ENCODE measurements around the gene DNMT3L.
"Not testable (repeated sequence)": the region's sequence is repeated elsewhere in the genome, so short reads cannot be mapped to it uniquely, and the experiment has no call there.

DNMT3L gene

DNA sequence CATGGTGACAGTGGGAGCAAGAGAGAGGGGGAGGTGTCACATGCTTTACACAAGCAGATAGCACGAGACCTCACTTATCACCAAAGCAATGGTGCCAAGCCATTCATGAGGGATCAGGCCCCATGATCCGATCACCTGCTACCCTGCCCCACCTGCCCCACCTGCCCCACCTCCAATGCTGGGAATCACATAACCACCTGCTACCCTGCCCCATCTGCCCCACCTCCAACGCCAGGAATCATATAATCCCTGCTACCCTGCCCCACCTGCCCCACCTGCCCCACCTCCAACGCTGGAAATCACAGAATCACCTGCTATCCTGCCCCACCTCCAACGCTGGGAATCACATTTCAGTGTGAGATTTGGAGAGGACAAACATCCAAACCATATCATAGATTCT, 13.3 kb upstream of the DNMT3L start:
- DNase-seq: no peak

DNA sequence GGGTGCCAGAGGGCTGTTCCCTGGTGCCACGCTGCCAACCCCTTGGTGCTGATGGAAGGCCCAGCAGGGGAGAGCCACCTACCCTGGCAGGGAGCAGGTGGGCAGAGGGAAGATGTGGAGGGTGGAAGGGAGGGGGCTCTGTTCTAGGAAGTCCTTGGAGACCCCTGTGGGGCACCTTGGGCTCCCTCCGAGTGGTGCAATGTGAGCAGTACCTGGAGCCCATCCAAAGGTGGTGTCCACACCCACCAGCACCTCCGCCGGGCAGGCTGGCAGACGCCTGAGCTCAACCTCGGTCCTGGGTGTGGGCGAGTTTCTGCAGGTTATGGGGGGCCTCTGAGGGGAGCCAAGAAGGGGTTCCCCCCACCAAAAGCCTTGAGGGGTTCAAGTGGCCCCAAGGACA, 11.3 kb upstream of the DNMT3L start:
- no peak for DNase-seq

DNA sequence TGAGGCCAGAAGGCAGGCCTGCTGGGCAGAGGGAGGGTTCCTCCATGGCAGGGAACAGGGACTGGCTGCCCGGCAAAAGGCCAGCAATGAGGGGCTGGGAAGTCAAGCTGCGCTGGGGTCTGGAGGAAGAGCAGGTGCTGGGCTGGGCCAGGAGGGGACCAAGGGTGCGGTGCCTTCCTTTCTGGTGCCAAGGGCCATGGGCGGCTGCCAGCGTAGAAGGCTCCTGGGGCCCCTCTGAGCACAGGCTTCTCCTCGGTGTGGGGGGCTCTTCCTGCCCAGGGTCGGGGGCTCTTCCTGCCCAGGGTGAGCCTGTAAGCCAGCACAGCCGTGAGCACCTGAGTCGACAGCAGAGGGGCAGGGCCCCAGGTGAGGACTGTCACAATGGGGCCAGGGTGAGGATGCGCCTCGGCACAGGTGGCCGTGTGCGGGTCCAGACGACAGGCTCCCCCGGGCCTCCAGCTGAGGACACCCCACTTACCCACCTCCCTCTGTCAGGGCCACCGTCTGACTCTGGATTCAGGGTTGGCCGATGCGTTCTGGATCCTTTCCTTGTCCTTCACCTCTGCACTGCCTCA, 10.7 kb upstream of the DNMT3L start:
- no peak for DNase-seq

DNA sequence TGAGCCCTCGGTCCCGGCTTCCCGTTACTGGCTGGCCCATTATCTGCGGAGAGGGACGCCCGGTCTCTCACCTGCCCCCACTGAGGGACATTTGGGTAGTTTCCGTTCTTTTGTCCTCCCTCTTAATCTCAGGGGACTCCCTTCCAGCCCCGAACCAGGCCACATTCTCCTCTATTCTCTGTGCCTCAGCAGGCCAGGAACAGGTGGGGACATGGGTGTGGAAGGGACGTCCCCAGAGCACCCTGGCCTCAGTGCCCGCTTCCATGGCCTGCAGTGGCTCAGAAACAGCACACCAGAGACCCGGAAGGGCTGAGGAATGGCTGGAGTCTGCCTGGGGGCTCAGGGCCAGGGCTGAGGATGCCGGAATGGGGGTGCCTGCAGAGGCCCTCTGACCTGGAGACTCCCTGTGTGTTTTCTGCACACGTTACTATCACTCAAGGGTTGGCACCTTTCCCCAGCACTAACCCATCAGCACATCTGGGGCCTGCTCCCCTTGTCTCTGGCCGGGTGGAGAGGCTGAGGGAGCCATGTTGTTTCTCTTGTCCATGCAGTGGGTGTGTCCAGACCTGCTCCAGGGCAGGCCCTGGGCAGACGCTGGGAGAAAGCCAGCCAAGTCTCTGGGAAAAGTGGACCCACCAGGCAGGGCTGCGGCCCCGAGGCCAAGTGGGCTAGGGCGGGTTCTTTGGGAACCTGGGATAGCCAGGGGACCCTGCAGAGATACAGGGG, 10.0 kb upstream of the DNMT3L start:
- no peak for DNase-seq

DNA sequence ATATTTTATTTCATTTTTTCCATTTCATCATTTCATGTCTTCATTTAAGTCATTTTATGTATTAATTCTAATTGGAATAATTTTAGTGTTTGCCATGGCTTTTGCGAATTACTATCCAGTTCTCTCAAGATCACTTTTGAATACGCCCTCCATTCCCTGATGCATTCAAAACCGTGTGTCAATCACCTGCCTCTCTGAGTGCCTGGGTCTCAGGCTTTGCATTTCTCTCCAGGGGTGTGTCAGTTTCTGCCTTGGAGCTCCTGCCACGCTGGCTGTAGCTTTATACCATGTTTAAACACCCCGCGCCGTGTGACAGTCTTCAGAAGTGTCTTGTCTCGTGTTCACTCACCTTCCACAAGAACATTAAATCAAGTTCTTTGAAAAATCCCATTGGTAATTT, 7.4 kb upstream of the DNMT3L start:
- no peak for DNase-seq

DNA sequence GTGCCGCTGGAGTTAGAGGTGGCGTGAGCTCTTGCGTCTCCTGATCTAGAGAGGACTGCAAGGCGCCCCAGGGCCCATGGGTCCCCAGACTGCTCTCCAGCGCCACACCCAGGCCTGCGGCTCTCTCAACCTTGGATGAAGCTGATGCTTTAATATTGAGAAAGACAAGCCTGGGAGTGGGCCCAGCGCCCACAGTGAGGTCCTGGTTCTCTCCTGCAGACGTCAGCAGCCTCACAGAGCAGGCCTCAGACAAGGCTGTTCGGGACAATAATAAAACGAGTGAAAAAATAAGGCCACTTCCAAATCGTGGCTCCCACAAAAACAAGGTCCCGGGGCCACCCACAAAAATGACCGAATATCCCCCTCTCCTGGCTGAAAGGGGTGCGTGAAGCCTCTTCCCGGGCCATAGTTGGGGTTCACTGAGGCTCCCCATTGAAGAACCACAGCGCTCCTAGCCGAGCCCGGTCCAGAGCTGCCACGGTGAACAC, 6.0 kb upstream of the DNMT3L start:
- DNase-seq: no peak

DNA sequence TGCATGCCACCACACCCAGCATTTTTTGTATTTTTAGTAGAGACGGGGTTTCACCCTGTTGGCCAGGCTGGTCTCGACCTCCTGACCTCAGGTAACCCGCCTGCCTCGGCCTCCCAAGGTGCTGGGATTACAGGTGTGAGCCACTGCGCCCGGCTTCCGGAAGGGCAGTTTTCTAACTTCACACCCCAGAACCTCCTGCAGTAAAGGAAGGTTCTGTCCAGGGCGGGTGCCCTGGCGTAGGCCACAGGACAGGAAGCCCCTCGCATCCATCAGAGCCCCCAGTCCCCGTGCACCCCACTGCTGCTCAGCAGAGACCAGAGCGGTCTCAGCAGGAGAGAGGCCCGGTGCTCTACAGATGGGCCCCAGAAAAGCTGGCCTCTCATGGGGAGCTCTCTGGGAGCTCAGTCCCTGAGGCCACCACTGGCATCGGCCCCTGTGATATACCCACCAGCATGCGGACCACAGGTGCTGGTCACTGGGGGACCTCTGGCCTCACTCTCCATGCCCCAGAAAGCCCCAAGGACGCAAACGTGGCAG, 4.1 kb upstream of the DNMT3L start:
- DNase-seq: no peak

DNA sequence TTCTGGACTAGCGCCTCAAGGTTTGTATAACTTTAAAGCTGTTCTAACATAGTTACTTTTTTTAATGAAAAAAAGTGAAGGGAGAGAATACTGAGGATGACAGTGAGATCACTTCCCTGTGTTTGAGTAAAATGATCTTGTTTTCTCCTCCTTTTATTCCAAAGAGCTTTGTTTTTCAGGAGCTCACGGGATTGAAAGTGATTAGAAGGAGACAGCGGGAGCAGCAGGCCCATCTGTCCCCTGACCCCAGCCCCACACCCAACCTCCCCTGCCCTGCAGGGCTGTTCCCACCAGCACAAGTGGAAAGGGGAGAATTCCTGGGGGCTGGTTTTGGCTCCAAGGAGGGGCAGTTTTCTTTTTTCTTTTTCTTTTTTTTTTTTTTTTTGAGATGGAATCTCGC, 2.1 kb upstream of the DNMT3L start:
- no peak for DNase-seq

DNA sequence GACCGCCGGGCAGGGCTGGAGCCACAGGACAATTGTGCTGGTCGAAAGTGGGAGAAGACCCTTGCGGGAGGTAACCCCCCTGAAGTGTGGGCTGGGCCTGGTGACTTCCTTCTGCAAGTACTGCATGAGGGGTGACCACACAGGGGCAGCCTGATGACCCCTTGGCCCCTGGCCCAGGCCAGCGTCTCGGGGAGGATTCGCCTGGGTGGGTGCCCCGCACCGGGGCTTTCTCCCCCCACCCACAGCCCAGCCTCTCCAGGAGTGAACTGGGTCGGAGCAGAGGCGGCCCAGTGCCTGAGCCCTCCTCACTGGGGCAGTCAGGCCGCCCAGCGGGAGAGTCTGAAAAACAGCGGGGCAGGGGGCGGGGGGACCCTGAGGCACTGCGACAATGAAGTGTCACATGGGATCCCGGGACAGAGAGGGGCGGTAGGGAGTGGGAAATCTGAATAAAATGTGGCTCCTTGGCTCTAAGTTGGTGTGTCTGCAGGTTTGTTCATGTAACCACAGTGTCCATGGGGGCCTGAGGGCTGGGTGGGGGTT, 1.6 kb upstream of the DNMT3L start:
- DNase-seq: no peak

DNA sequence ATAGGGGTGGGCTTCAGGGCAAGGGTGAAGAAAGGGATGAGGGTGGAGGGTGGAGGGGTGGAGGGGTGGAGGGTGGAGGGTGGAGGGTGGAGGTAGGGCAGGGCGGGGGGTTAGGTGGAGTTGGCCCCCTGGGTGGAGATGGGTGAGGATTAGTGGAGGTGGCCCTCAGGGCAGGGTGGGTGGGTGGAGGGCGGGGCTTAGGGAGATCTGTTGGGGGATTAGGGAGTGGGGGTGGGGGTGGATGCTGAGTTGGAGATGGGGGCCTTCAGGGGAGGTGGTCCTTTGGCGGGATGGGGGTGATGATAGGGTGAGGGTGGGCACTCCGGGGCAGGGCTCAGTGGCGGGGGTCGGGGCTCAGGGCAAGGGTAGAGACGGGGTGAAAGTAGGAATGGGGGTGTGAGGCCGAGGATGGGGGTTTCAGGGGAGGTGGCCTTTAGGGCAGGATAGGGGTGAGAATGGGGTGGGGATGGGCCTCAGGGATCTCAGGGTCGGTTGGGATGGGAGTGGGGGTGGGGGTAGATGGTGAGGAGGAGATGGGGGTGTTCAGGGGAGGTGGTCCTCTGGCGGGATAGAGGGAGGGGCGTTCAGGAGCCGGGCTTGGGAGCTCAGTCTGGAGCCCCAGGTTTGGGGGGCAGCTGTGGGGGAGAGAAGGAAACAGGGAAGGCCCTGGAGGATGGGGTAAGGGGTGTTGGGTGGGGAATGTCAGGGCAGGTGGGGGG, 800 bp upstream of the DNMT3L start:
- no peak for DNase-seq

DNA sequence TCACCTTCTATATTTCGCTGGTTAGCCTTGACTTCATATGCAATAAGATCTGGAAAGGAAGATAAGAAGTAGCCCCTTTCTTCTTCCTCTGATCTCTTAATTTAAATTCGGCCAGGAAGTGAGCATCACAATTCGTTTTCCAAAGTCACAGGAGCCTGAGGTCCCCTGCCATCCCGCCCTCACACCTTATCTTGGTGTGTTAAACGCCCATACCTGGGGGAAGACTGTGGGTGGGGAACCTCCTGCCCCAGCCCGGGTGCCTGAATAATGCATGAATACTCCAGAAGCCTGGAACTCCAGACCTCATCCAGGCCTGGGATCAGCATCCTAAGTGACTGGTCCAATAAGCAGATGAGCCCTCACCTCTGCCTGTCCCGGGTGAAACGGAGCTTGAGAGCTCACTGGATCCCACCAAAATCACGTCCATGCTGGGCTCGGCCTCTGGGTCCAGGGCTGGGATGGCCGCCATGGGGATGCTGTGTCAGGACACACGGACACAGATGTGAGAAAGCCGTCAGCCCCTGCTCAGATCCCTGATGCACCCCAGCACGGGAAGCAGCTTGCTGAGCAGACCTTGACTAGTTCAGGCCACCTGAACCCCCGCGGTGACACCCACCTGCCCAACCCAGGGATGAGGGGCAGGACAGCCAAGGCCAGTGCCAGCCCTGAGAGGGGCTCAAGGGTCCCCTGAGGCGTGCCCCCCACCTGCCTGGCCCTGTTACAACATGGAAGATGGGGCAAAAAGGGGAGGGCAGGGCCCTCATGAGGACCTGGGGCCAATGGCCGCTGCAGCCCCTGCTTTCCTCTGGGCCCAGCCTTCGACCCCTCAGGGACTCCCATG, 686 bp downstream of the DNMT3L start:
- DNase-seq: no peak

DNA sequence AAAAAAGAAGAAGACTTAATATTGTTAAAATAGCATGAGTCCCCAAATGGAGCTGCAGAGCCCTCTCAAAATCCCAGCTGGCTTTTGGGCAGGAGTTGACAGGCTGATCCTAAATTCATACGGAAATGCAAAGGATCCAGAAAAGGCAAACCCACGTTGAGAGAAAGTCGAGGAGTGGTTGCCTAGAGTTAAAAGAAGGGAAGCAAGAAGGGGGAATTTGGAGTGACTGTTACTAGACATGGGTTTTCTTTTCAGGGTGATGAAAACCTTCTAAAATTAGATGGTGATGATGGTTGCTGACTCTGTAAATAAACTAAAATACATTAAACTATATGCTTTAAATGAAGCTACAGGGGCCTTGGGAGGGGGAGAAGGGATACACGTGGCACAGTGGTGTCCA, 1.6 kb downstream of the DNMT3L start:
- DNase-seq: no peak

DNA sequence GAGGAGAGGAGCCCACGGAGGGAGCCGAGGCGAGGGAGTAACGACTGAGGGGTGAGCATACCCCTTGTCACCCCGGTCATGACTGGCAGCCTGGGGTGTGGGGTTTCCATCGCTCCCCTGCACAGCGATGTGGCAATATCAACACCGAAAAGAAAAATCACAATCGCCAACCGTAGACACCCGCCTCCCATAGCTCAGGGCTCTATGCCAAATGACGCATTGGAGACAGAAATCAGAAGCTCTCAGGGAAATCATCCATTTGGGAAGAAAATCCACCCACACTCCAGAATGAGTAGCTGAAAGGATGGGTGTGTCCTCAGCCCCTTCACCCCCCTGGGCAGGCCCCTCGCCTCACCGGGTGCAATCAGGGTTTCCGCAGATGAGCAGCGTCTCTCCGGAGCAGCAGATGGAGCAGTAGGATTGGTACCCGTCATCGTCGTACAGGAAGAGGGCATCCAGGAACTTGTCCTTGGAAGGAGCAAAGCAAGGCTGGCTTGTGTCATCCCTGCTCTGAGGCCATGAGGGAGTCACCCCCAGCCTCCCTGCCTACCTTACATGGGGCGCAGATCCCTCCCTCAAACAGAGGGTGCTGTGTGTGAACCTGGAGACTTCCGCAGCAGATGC, 2.5 kb downstream of the DNMT3L start:
- no peak for DNase-seq

DNA sequence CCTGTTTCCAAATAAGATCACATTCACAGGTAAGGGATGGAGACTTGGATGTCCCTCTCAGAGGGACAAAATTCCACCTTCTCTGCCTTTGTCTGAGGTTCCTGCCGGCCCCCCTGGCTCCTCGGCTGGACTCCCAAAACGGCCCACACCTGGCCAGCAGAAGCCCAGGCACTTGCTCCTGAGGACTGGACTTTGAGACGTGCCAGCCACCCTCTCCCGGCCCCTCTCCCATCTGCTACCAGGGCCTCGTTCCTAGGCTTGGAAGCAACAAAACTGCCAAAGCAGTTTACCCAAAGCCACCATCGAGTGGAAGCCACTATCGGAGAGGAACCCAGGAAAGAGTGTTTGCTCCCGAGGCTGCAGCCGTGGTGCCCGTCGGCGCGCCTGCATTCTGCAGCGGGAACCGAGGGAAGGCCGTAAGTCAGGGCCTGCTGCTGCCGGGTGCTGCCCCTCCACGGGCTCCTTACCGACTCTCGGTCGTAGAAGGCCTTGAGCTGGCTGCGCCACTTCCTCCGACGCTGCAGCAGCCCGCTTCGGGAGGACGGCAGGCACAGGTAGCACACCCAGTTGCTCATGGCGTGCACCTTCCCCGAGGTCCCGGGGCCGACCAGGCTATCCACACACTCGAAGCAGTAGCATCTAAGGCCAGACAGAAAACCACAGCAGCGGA, 3.5 kb downstream of the DNMT3L start:
- DNase-seq: no peak

DNA sequence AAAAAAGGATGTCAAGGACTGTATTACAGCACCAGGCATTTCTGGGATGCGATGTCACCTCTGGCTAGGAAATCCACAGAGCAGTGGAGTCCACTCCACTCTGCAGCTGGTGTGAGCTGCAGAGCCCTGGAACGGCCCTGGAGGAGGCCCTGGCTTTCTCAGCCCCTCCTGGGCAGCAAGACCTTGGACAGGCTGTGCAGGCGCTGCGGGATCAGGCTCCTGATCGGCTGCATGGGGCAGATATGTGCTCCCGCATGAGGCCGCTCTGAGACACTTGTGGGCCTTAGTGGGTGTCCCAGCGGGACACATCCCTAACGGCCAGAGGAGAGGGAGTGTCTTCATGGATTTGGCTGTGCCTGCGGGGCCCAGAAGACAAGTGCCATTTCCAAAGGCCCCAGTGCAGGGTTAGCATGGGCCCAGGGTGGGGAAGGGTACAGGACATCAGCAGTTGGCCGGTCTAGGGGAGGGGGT, 6.2 kb downstream of the DNMT3L start:
- no peak for DNase-seq

DNA sequence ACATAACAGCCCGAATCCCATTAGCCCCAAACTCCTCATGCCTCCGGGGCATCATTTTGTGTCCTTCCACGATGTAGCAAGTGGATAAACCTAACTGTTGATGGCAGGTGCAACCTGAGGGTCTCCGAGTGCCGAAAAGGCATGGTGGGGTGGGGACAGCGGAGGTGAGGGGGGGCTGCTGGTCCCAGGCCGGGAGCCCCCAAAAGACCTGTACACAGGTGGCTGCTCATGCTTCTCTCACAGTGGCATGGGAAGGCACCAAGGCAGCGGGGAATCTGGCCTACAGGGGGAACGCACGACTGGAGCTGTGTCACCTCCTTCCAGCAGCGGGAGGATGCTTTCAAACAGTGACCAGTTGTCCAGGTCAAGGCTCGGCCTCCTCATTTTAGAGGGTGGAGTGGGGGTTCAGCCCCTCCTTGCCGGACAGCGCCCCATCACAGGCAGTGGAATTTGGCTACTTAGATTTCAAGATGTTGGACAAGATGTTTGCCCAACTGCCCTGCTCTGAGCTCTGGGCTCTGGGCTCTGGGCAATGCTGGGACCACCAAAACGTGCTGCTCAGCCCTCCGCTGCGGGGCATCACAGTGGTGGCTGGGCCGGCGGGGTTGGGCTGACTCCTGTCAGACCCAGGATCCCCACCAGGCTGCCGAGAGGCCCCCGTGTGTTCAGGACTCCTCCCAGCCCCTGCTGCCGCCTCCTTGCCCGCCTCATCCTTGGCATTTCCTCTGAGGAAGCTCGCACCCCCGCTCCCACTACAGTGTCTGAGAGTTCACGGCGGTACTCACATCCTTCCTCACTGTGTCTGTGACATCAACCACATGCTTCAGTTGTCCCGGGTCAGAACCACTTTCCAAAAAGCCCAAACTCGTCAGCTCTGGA, 7.6 kb downstream of the DNMT3L start:
- no peak for DNase-seq

DNA sequence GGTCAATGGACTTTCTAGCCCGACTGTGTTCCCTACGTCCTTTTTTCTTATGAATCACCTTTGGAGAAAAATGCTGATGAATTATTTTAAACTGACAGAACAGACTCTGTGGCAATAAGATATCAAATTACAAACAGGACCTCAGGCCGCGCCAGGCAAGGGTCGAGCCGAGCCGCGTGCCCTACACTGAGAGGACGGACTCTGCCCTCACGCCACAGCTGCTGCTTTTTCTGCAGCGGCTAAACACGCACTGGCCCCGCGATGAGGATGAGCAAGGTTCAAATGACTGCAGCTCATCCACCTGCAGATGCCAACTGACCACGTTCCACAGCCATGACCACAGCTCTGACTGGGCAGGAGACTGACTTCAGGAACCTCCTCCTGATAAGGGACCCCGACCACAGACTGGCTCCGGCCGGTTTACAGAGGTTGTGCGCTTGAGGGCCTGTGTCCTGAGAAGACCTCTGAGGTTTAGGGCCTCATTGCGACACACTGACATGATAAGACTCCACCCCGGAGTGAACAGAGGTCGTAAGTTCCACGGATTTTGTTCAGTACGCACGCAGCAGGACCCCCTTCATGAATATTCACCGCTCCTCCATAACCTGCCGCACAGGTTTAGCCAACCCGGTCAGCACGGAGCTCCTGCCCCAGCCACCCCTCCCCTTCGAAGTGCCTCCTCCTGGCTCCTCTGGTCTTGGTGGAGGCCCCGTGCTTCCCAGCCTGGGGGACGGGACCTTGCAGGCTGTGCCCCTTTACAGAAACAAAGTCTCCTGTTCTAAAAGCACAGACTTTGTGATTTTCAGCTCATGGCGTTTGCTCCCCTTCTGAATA, 12.3 kb downstream of the DNMT3L start:
- DNase-seq: not testable (repeated sequence)

DNA sequence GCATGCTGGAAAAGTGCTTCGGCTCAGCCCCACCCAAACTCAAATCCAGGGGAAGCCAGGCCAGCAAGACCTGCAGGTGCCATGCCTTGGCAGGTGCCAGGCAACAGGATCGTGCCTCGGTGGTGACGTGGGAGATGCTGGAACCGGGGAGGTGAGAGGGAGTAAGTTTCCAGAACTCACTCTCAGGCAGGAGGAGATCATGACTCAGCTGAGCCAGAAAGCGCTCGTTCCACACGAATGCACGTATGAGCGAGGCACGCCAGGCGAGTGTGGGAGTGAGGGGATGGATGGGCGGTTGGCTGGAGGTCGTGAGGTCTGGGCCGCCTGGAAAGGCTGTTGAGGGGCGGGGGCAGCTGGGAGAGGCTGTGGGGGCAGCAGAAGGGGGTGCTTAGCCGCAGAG, 13.8 kb downstream of the DNMT3L start:
- not testable (repeated sequence) for DNase-seq

DNA sequence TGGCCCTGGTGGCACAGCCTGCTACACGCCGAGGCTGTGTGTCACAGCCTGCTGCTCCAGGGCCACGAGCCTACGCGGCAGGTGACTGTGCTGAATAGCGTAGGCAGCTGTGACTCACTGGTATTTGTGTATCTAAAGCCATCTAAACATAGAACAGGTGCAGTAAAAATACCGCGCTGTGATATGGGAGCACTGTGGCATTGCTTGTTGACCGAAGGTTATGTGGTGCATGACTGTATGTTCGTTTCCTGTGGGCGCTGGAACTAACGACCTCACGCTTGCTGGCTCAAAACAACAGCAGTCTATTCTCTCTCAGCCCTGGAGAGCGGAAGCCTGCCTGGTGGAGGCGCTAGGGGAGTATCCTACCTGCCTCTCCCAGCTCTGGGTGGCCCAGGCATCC, 17.7 kb downstream of the DNMT3L start:
- DNase-seq: not testable (repeated sequence)

Measured in HCEC 1CT (cell line).